NCI-H774 (cell line): Measurements from ENCODE around the gene PIK3AP1.

Source experiments
- DNase-seq: peaks from one replicate; lab custom pipeline; 2025; lab: John Stamatoyannopoulos, UW

The PIK3AP1 gene

GRCh38 chr10:96610817-96611216 is 109.5 kb downstream of the PIK3AP1 start:
- no peak for DNase-seq

DNA sequence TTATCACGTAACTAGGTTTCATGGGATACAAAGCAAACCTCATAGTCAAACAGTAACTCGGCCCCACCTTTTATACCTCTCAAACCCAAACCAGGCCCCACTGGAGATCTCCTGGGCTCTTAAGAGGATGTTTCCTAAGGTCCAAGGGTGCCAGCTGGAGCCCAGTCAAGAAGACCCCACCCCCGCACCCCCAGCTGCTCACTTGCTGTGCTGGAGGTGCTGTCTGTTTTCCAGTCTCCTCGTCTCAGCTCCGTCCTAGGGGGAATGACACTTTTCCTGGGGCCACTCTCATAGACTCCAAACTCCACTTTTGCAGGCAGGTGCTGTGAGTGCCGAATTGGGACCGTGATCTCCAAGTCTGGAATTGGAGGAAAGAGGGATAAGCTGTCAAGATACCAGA is 110.8 kb downstream of the PIK3AP1 start:
- no peak for DNase-seq

DNA sequence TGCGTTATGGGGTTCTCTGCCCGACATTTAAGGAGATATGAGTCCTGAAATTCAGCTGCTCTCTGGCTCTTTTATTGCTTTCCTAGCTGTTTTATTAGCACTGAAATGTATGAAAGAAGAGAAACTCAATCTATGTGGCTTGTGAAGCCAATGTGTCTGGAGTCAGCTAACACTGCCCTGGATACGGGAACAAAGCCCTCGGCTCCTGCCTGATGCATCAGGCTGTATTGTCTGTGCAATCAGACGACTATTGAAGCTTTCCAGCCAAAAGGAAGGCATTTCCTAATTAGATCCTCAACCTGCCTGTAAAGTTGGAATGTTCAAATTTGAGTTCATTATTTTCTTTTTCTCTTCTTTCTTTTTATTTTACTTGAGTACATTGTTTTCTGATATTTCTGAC is 111.5 kb downstream of the PIK3AP1 start:
- DNase-seq = no peak

GRCh38 chr10:96608262-96608661 is 112.1 kb downstream of the PIK3AP1 start:
- DNase-seq = no peak

GRCh38 chr10:96606946-96607345 is 113.4 kb downstream of the PIK3AP1 start:
- DNase-seq = no peak

GRCh38 chr10:96606216-96606615 is 114.1 kb downstream of the PIK3AP1 start:
- DNase-seq = no peak

GRCh38 chr10:96600337-96600736 is 120.0 kb downstream of the PIK3AP1 start:
- DNase-seq = no peak

GRCh38 chr10:96598846-96599245 is 121.5 kb downstream of the PIK3AP1 start:
- DNase-seq = no peak

GRCh38 chr10:96596422-96597407 is 123.6 kb downstream of the PIK3AP1 start:
- DNase-seq = no peak

- no peak for DNase-seq
These were observed 124.6 kb downstream of the PIK3AP1 start for GRCh38 chr10:96595741-96596140.

- no peak for DNase-seq
These were observed 128.4 kb downstream of the PIK3AP1 start for GRCh38 chr10:96591946-96592345.

GRCh38 chr10:96588616-96589419 is 131.5 kb downstream of the PIK3AP1 start:
- no peak for DNase-seq

GRCh38 chr10:96588060-96588554 is 132.2 kb downstream of the PIK3AP1 start:
- no peak for DNase-seq

- DNase-seq = no peak
These were observed 132.9 kb downstream of the PIK3AP1 start for GRCh38 chr10:96587264-96588059.

DNA sequence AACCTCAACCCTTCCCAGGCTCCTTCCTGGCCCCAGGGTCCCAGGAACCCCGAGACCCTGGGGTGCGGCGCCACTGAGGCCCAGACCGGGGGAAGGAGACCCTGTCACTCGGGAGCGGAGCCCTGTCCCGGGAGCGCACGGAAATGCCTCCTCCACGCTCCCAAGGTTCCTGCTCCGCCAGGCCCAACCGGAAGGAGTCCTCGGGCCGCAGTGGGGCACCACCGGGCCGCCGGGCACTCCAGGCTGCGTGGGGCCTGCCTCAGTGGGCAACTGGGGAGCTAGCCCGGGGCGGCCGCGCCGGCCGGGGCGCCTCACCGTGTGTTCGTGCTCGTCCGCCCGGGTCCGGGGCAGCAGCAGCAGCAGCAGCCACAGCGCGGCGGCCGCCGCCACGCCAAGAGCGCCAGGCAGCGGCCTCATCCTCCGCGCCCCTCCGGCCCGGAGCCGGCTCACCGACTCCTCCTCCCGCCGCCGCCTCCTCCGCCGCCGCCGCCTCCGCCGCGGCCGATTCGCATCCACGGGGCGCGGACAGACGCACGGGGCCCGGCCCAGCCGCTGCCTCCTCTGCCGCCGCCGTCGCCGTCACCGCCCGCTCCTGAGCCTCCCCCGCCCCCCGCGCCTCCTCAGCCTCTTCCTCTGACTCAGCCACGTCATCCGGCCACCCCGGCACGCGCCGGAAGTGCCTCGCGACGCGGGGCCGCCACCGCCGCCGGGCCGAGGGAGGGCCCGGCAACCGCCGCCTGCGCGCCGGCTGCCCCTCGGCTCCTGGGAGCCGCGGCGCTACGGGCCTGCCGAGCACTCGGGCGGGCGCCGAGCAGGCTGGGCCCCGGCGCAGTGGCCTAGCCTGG is 133.7 kb downstream of the PIK3AP1 start, which contains the start of gene TM9SF3:
TSS of gene TM9SF3 (minus strand) at position 594 of the 845 bp plus-strand sequence. CDS start at position 417, 177 bp downstream.
- DNase-seq = peak; percentile 64

- DNase-seq = no peak
These were observed 134.4 kb downstream of the PIK3AP1 start for GRCh38 chr10:96585736-96586418.

DNA sequence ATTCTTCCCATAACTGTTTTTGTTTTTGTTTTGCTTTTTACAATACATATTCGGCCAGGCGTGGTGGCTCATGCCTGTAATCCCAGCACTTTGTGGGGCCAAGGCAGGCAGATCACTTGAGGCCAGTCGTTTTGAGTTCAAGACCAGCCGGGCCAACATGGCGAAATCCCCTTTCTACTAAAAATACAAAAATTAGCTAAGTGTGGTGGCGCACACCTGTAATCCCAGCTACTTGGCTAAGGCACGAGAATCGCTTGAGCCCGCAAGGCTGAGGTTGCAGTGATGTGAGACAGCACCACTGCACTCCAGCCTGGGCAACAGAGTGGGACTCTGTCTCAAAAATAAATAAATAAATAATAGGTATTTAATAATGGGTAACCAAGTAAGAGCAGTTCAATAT is 135.8 kb downstream of the PIK3AP1 start:
- DNase-seq = no peak

- DNase-seq = no peak
These were observed 136.3 kb downstream of the PIK3AP1 start for GRCh38 chr10:96584035-96584434.

GRCh38 chr10:96579133-96579532 is 141.2 kb downstream of the PIK3AP1 start:
- DNase-seq = no peak

DNA sequence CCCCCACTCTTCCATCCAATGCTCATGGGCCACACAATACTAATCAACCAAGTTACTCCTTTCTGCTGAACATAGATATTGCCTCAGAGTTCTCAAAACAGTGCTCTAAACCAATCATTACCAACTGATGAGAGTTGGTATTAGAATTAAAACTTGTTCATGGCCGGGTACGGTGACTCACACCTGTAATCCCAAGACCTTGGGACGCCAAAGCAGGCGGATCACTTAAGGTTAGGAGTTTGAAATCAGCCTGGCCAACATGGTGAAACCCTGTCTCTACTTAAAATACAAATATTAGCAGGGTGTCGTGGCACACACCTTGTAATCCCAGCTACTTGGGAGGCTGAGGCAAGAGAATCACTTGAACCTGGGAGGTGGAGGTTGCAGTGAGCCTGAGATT is 141.7 kb downstream of the PIK3AP1 start:
- no peak for DNase-seq
